K562 treated with DMSO at 1 percent for 4 hours (cell line): ENCODE data around the gene CACNB1. TPM values are rescaled to one million over a fixed set of nuclear protein-coding genes. Genes with fewer than 3 reads are reported as not detected.

Experiments
- total RNA-seq: library from RNA; unstranded; fragments of 300-600 nt; gene quantifications from 2 replicates; pipeline ENCODE4 v1.2.3, GENCODE V29; 2022; ENCODE audit not compliant: insufficient read depth

CACNB1 gene
- 0.63 and 1.3 TPM in 2 replicates for total RNA-seq

GRCh38 chr17:39197380-39198185 lies at the start of gene CACNB1:
TSS of gene CACNB1 (minus strand) at chr17:39197669. CDS start at chr17:39197495, 174 bp downstream.

GRCh38 chr17:39225308-39225958 lies 28.0 kb upstream of the CACNB1 start, which contains the start of gene STAC2:
TSS of gene STAC2 (minus strand) at chr17:39225945. CDS start at chr17:39225502, 443 bp downstream.

DNA sequence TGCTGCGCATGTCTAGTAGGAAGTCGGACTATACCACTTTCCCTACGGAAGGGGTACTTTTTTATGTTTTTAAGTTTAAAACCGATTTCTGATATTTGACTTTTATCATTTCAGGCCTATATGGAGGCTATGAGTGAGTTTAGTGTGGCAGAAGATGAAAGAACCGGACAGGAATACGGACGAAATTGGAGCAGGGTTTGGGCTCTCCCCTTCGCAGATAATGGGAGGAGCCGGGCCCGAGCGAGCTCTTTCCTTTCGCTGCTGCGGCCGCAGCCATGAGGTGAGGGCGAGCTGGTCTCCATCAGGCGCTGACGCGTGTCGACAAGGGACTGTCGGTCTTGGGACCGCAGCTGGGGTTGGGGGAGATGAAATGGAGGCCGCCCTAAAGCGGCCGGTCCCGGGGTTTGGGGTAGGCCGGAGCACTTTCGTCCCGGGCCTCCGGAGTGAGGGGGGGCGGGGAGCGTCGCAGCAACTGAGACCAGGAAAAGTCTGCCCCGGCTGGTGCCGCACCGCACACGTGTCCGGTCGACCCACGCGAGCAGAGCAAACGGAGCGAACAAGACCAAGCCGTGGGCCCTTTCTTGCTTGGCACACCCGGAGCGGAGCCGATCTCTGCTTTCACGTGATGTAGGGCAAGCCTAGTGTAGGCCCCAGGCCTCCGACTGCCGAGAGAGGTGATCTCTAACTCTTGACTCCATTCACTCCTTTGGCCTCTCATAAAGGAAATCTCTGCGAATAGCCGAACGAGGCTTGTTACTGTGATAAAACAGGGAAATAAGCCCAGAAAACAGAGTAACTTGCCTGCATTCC lies 2.8 kb upstream of the CACNB1 start, which contains the start of gene RPL19:
Gene RPL19, plus strand, starts transcription at position 214 of the 810 bp plus-strand sequence. Its CDS starts 62 bp downstream, at position 276.

DNA sequence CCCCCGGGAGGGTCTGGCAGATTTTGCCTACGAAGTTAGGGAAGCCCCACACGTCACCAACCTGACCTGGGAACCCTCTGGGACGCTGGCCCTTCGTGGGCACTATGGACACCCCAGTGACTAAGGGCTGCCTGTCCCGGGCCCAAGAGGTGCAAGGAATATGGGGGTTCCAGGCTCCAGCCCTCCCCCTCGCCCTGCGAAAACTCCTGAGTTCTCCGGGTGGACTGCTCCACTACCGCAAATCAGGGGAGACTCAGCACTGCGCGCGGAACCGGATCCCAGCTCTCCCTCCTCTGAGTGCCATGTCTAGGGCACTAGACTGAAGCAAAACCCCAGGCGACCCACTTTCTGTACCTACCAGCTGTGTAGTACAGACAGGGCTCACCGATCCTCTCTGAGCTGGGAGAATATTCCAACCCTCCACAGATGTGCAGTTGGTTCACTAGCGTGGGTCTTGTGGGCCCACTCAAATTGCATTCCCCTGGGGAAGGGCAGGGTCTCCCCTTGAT lies 31.6 kb downstream of the CACNB1 start, which contains the start of gene ARL5C:
Gene ARL5C, minus strand, starts transcription at position 321 of the 509 bp plus-strand sequence. CDS start 401 bp downstream, outside the sequence.

DNA sequence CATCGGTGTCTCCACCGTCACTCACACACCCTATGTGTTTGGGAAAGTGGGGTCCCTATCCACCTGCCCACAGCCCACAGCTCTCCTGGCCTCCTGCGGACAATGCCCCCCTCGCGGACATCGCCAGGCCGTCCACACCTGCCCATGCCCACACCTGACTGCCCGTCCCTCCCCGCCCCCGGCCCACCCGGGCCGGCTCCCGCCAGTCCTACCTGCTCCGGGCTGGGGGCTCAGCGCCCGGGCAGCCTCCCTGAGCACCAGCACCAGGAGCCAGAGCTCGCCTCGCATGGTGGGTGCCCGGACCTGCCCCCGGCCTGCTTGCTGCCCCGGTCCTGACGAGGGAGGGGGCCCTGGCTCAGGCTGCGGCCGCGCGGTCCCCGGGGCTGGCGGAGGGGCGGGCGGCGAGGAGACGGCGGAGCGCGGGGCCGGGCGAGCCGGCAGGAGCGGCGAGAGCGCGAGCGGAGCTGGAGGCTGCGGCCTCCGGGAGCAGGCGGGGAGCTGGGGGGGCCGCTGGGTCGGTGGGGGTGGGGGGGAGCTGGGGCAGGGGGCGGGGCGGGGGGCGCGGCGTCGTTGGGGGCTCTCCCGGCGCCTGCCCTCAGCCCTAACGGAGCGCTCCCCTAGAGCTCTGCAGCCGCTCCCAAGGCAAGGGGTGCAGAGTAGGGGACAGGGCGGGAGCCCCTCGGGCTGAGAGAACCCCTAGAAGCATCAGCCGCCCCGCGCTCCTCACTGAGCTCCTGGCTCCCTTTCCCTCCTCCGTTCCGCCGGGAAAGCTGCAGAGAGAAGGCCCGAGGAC lies 46.1 kb downstream of the CACNB1 start, which contains the start of gene PLXDC1:
Gene PLXDC1, minus strand, starts transcription at position 488 of the 793 bp plus-strand sequence. Its CDS starts 200 bp downstream, at position 288.

Other genes with a start within 250 kb of the CACNB1 start
- not detected in 2 replicates for gene FBXO47, start 230.3 kb downstream of the CACNB1 start, total RNA-seq
- gene PLXDC1, start 46.0 kb downstream of the CACNB1 start, total RNA-seq: not detected in 2 replicates
- not detected in 2 replicates for gene ARL5C, start 31.5 kb downstream of the CACNB1 start, total RNA-seq
- gene RPL19, start 2.6 kb upstream of the CACNB1 start, total RNA-seq: 4,580 and 4,695 TPM in 2 replicates
- gene STAC2, start 28.3 kb upstream of the CACNB1 start, total RNA-seq: not detected in 2 replicates
- gene FBXL20, start 204.0 kb upstream of the CACNB1 start, total RNA-seq: 4.0 and 6.1 TPM in 2 replicates